Heart left ventricle (tissue), 13 donors: ENCODE measurements around the gene SBDS.
"Not testable (repeated sequence)": the region's sequence is repeated elsewhere in the genome, so short reads cannot be mapped to it uniquely, and the experiment has no call there.

ENCODE experiments used
- POLR2A ChIP-seq, 2 donors: fragments of 450-650 bp; IDR thresholded peaks; one replicate each; pipeline ENCODE4 v1.6.1; 2017; ENCODE audit warnings: antibody characterized with exemption in 2 of 2, mild to moderate bottlenecking in 2 of 2, moderate library complexity in 2 of 2
- TF ChIP-seq, protein P1 (sequence below), 12 donors: fragments of 200-600 bp; sonication (generic) in 4 of 12; IDR thresholded peaks; one replicate each; pipeline versions ENCODE4 v1.5.0 to v1.8.0; 2018 to 2022; ENCODE audit warnings: antibody characterized with exemption in 12 of 12, mild to moderate bottlenecking in 5 of 12
- donor health status: ischemic (EF 13 %, LVEDD 7.1; RV severe dilation, severe dysfunction).
- donor health status: DM: no; HTN: yes; CAD: no.
- donor health status: DM: no; HTN: no; CAD: no.
- donor health status: ischemic (EF 25% LVEDD 6.9; RV normal size, moderate dysfunction).
- donor health status: ischemic (EF 25% LVEDD 5.7; RV mildly dilated, moderate dysfunction).
- donor health status: ischemic (EF 35%, LVEDD 5.7; RV mildly dilated, moderate dysfunction).
- donor health status: nonischemic (EF 11% LVEDD 7.7; RV severe dilation, severe dysfunction).
- donor health status: DM: yes; HTN: yes; CAD: no.
- donor health status: PGD.
- donor health status: ischemic (EF 29% LVEDD 5.4; RV normal size, mild dysfunction).
- donor health status: nonischemic (EF 23%, LVEDD 6.1; RV moderate dilation, normal function).

DNA sequence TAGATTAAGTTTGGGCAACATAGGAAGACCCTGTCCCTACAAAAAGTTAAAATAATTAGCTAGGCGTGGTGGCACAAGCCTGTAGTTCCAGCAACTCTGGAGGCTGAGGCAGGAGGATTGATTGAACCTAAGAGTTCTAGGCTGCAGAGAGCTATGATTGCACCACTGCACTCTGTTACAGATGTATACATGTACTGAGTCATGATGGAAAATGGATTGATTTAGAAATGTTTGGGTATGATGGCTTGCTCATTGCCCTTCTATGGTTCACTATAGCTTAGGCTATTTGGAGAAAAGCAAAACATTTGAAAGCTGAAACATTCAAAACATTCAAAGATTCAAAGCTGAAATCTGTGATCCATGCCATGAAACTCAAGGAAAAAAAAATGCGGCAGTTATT, 16.4 kb downstream of the SBDS start:
- TF ChIP-seq POLR2A (IDR thresholded peaks at IDR 0.05) = not testable (repeated sequence)
- TF ChIP-seq, protein P1, sequence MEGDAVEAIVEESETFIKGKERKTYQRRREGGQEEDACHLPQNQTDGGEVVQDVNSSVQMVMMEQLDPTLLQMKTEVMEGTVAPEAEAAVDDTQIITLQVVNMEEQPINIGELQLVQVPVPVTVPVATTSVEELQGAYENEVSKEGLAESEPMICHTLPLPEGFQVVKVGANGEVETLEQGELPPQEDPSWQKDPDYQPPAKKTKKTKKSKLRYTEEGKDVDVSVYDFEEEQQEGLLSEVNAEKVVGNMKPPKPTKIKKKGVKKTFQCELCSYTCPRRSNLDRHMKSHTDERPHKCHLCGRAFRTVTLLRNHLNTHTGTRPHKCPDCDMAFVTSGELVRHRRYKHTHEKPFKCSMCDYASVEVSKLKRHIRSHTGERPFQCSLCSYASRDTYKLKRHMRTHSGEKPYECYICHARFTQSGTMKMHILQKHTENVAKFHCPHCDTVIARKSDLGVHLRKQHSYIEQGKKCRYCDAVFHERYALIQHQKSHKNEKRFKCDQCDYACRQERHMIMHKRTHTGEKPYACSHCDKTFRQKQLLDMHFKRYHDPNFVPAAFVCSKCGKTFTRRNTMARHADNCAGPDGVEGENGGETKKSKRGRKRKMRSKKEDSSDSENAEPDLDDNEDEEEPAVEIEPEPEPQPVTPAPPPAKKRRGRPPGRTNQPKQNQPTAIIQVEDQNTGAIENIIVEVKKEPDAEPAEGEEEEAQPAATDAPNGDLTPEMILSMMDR (IDR thresholded peaks at IDR 0.05) = not testable (repeated sequence)
